ENCODE data around the gene PHF19.
A peak's percentile ranks its signal among the peaks of the same experiment; 100 is the strongest.

Gene PHF19

GRCh38 chr9:120892748-120893610 lies 16.0 kb upstream of the PHF19 start:
- DNase-seq (ENCODE audit: low read depth in 2 of 3, low spot score in 1 of 3): peak in 2 of 3 donors; percentile 48 to 64

GRCh38 chr9:120891884-120892747 lies 15.1 kb upstream of the PHF19 start:
- no peak for DNase-seq (ENCODE audit: low read depth in 2 of 3, low spot score in 1 of 3)

- peak in 2 of 3 donors; percentile 58 to 67 for DNase-seq (ENCODE audit: low read depth in 2 of 3, low spot score in 1 of 3)
Observed at GRCh38 chr9:120891245-120891883, 14.4 kb upstream of the PHF19 start.

- DNase-seq (ENCODE audit: low read depth in 2 of 3, low spot score in 1 of 3): no peak
Observed at GRCh38 chr9:120890320-120891244, 13.6 kb upstream of the PHF19 start.

- DNase-seq (ENCODE audit: low read depth in 2 of 3, low spot score in 1 of 3): no peak
Observed at GRCh38 chr9:120889606-120890271, 12.8 kb upstream of the PHF19 start.

GRCh38 chr9:120888626-120889025 lies 11.6 kb upstream of the PHF19 start:
- DNase-seq (ENCODE audit: low read depth in 2 of 3, low spot score in 1 of 3): no peak

GRCh38 chr9:120886490-120886967 lies 9.5 kb upstream of the PHF19 start:
- no peak for DNase-seq (ENCODE audit: low read depth in 2 of 3, low spot score in 1 of 3)

- no peak for DNase-seq (ENCODE audit: low read depth in 2 of 3, low spot score in 1 of 3)
Observed at GRCh38 chr9:120885958-120886357, 9.0 kb upstream of the PHF19 start.

GRCh38 chr9:120885457-120885856 lies 8.5 kb upstream of the PHF19 start:
- DNase-seq (ENCODE audit: low read depth in 2 of 3, low spot score in 1 of 3): no peak

- no peak for DNase-seq (ENCODE audit: low read depth in 2 of 3, low spot score in 1 of 3)
Observed at GRCh38 chr9:120883608-120883996, 6.6 kb upstream of the PHF19 start.

- no peak for DNase-seq (ENCODE audit: low read depth in 2 of 3, low spot score in 1 of 3)
Observed at GRCh38 chr9:120882935-120883607, 6.1 kb upstream of the PHF19 start.

- DNase-seq (ENCODE audit: low read depth in 2 of 3, low spot score in 1 of 3): no peak
Observed at GRCh38 chr9:120879446-120879845, 2.5 kb upstream of the PHF19 start.

GRCh38 chr9:120878188-120879130 lies 1.5 kb upstream of the PHF19 start:
- no peak for DNase-seq (ENCODE audit: low read depth in 2 of 3, low spot score in 1 of 3)

GRCh38 chr9:120877276-120878034 lies 467 bp upstream of the PHF19 start:
- peak in 2 of 3 donors; percentile 64 to 75 for DNase-seq (ENCODE audit: low read depth in 2 of 3, low spot score in 1 of 3)

GRCh38 chr9:120875954-120876841 lies 790 bp downstream of the PHF19 start:
- peak; percentile 82 to 87 (median 85) for DNase-seq (ENCODE audit: low read depth in 2 of 3, low spot score in 1 of 3)

GRCh38 chr9:120875643-120875953 lies 1.4 kb downstream of the PHF19 start:
- DNase-seq (ENCODE audit: low read depth in 2 of 3, low spot score in 1 of 3): no peak

GRCh38 chr9:120875195-120875565 lies 1.8 kb downstream of the PHF19 start:
- DNase-seq (ENCODE audit: low read depth in 2 of 3, low spot score in 1 of 3): no peak
